Right kidney (tissue), 1 donor: ENCODE data around the gene ADRA1B.

Experiments used
- DNase-seq: peaks from one replicate; pipeline ENCODE4 v3.0.0-alpha.2; 2016

Gene ADRA1B

DNA sequence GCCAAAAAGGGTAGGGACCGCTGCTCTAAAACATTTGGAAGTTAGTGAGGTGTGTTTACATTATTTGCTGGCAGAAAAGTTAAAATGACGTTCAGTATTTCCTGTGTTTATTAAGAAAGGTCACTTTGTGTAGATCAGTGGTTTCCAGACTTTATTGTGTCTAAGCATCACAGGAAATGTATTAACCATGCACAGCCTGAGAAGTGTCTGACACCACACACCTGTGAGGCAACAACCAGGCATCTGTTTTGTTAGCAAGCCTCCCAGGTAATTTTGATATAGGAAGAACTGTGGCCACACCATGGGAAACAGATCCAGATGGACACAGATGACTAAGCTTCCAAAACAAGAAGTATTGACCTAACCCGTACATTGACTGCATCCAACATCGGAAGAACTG is 104.7 kb downstream of the ADRA1B start:
- no peak for DNase-seq

DNA sequence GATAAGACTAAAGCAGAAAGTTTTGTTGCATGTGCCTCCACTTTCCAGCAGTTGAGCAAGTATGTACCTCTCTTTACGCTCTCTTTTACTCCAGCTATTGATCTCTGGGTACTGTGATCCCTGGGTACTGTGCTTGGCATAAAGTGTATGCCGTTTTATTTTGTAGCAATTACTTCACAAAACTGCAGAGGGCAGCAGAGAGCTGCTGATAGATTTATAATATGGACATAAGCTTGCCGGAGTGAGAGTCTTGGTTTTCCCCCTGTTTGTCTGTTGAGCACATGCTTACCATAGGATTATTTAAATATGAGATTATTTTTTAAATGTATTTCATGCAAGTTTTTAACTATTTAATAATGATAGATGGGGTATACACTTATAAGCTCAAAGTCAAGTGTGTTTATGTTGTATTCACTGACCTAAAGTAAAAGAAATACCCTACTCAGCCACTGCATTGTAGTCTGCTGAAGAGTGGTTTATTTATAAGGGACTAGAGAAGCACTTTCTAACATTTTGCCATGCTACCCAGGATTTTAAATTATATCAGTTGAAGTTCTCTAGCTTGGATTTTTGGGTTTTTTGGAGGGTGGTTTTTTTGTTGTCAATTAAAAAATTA is 105.7 kb downstream of the ADRA1B start:
- DNase-seq = no peak
